Stimulated activated CD8-positive, alpha-beta memory T cell treated with anti-CD3 and anti-CD28 coated beads, Interleukin-7, amount 100 ng/mL, for 48 hours (primary cell): ENCODE data around the gene TRMT10B.

Experiments
- DNase-seq, 2 donors: peaks; one replicate each; pipeline ENCODE4 v3.0.0-alpha.2; 2020; ENCODE audit warnings: low read depth in 1 of 2; ENCODE audit errors: extremely low read depth in 1 of 2

Gene TRMT10B, protein sequence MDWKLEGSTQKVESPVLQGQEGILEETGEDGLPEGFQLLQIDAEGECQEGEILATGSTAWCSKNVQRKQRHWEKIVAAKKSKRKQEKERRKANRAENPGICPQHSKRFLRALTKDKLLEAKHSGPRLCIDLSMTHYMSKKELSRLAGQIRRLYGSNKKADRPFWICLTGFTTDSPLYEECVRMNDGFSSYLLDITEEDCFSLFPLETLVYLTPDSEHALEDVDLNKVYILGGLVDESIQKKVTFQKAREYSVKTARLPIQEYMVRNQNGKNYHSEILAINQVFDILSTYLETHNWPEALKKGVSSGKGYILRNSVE

DNA sequence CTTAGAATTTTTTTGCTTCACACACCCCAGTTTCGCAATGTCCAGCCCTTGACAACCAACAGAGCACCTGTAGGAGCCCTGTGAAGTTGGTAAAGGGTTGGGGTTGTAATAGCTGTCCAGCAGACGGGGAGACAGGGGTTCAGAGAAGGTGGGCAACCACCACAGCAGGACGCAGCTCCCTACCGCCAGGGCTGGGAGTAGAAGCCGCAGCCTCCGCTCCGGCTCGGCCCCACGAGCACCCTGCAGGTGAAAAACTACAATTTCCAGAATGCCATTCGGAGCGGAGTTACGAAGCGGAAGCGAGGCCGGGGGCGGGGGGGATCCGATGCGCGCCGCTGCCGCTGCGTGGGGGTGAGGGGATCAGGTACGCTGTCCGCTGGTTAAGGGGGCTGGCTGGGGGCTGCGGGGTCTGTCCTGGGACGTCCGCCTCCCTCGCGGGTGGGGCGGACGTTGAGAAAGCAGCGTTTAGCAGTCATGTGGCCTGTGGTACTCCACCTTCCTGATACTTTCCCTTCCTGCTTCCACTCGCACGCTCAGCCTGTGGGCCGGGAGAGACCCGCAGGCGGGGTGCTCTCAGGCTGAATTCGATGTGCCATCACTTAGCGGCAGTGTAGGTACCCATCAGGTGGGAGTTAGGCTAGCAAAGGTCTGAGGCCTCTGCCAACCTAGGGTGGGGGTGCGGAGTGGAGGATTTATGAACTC, at the start of gene TRMT10B:
TRMT10B (plus strand) TSS at position 317 of the 702 bp plus-strand sequence. CDS start 8,127 bp downstream, outside the sequence.
- peak; percentile 39 to 62 for DNase-seq

DNA sequence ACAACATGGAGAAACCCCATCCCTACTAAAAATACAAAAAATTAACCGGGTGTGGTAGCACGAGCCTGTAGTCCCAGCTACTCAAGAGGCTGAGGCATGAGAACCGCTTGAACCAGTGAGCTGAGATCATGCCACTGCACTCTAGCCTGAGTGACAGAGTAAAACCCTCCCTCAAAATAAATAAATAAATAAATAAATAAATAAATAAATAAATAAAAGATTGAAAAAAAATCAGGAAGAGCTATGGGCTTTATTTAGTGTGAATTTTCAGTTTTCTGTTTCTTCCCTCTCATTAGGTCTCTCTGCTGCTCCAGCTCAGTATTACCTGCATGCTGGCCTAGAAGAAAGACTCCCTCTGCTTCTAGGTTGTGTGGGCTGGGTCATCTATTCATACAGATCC, 47.8 kb upstream of the TRMT10B start:
- no peak for DNase-seq

DNA sequence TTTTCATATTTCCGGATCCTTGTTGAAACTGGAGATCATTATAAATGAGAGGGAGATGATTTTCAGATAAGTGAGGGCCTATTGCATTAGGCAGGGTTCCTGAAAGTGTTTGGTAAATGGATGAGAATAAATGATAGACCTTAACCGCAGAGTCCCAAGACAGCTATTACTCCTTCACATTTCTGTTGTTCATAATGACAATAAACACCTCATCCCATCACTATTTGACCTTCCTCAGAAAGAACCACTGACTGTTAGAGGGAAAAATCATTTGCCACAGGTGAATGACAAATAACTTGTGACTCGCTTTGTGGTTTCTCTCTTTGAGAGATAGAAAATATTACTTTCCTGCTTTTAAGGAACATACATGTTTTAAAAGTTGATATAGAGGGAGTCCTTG, 47.3 kb upstream of the TRMT10B start:
- DNase-seq: no peak

DNA sequence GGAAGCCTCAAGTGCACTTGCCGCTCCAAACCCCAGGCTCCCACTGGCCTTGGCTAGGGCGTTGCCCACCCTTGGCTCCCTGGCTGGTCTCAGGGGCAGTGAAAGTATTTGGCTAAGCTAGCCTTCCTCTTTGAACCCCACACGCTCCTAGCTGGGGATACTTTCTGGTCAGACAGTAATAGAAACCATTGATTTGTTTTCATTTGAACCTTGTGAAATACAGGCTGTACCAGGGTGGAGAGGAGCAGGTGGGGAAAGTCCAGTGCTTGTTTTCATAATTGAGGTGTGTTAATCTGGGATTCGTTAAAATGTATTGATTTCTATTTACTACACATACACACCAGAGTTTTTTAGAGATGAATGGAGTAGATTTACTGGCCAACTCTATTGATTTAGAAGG, 45.9 kb upstream of the TRMT10B start:
- no peak for DNase-seq

DNA sequence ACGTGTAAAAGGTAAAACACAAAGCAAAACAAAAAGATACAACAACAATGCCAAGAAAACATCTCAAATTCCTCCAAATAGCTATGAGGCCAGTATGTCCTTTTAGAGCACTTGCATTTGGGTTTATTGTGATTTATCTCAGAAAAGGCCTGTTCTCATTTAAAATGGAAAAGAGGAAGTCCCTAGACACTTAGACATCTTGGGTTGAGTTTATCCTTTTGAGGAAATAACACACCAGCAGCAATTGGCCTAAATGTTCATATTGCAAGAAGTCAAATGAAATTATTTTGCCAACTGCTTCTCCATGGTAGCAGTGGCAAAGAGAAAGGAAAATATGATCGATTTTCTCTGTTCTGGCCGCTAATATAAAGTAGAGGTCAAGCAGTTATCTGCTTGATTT, 43.6 kb upstream of the TRMT10B start:
- no peak for DNase-seq

DNA sequence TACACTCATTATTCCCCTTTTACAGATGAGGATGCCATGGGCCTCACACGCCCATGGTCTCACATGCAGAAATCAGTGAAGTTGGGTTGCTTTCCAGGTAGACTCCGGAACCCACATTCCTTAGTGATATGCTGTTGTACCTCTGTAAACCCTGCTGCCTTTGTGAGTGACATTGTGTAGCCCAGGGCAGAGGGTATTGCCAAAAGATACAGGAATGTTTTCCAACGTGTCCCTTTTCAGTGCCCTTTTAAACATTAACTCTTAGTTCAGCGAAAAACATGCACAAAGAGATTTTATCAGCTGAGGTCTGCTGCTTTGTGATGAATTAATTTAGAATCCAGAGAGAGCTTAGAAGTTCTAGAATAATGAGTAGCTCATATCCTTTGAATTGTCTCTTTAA, 38.3 kb upstream of the TRMT10B start:
- no peak for DNase-seq

DNA sequence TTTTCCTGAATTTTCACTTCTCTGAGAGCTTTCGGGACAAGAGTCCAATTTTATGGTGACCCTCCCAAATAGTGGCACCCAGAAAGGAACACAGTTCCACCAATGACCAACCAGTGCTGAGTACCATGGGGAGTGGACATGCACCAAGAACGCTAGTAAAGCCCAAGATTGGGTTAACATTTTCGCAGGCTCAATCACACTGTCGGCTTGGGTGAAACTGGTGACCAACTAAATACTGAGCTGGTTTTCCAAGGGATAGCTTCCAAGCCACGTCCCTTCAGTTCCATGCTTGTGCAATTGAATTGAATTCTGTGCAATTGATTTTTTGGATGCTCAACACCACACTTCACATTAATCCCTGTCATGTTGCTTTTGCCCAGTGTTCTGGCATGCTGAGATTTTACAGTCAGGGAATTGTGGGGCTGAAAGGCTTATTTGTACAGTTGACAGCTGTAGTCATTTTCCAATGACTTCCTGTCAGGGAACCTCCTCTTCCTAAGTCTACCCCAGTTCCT, 37.6 kb upstream of the TRMT10B start:
- no peak for DNase-seq

DNA sequence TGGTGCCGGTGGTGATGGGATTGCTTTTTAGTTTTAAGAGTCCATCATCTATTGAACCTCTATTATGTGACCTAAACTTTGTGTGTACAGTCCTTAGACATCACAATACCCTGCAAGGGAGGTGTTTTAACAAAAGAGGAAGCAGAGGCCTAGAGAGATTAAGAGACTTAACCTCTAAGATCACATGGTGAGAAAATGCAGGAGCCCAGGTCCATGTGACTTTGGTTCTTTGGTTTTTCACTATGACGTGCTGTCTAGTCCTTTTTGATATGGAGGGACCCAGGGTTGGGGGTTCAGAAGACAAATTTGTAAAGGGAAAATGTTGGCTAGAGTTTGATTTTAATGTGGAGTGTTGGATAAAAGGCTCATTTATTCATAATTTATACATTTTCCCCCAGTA, 34.1 kb upstream of the TRMT10B start:
- no peak for DNase-seq

DNA sequence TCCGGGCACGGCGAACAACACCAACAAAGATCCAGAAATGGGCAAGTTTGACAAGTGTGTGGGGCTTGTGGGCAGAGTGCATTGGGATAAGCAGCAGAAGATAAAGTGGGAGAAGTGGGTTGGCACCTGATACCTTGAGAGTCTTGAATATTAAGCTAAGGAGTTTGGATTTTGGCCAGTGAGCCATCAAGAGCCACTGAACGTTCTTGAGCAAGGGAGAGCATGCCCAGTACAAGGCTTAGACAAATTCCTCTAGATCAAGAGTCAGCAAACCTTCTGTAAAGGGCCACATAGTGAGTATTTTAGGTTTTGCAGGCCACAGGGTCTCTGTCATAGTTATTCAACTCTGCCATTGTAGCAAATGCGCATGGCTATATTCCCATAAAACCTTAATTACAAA, 26.6 kb upstream of the TRMT10B start:
- no peak for DNase-seq

DNA sequence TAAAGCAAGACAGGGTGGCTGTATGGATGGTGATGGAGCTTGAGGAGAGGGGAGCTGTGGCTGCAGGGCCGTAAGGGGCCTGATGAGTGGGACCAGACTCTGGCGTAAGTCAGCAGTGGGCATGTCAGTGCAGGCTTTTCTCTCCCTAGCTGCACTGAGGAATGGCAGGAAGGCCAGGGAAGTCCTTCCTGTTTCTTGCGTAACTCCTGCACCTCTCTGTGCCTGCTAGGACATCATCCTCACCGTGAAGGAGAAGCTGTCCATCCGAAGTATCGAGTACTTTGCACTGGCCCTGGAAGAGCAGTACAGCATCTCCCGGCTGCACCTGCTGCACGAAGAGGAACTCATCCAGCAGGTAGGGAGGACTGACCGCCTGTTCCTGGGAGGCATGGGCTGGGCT, 24.1 kb upstream of the TRMT10B start:
- DNase-seq: no peak

DNA sequence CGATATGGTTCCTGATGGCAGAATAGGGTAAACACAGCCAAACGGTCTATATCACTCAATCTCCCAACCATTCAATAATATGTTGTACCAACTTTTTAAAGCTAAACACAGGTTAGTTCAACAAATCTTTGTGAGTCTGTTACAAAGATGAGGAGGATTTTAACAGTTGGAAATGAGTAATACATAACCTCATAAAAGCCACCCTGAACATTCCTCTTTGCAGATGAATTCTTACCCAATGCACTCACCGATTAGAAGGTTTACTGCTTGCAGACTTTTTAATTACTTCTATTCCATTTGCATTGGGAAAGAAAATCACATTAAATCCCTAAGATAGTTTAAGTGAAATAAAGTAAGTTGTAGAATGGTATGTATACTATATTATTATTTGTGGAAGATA, 23.3 kb upstream of the TRMT10B start:
- no peak for DNase-seq

DNA sequence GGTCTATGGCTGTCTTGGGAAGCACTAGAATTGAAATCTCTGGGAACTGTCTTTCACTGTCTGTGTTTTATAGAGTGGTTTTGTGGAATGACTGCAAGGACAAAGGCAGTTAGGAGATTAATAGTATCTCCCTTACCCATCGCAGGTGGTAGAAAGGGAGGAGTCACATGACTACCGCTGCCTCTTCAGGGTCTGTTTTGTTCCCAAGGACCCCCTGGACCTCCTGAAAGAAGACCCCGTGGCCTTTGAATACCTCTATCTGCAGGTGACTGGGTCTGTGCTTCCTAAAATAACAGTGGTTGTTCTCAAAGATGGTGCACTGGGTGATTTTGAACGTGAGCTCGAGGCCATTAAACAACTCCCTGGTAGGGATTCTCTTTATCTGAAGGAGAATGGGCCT, 22.8 kb upstream of the TRMT10B start:
- DNase-seq: no peak

DNA sequence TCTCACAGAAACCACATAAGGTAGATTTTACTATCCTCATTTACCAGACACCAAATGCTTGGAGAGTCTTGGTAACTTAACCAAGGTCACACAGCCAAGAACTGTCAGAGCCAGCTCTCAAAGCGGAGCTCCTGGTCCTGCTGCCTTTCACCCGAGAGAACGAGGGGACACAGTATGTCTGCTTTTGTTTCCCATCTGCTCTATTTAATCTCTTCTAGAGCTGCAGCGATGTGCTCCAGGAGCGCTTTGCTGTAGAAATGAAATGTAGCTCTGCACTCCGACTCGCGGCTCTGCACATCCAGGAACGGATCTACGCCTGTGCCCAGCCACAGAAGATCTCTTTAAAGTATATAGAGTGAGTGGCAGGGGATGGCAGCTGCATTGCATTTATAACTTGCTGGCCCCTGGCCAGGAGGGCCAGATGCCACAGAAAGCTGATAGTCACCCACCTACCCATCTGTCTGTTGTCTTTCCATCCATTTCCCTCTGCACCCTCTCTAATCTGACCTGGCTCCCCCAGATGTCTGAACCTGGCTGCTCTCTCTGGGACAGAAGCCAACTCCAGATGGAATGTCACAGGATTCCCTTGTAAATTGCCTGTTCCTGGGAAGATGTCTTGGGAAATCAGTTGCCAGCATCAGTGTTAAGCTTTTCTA, 21.4 kb upstream of the TRMT10B start:
- DNase-seq: no peak

DNA sequence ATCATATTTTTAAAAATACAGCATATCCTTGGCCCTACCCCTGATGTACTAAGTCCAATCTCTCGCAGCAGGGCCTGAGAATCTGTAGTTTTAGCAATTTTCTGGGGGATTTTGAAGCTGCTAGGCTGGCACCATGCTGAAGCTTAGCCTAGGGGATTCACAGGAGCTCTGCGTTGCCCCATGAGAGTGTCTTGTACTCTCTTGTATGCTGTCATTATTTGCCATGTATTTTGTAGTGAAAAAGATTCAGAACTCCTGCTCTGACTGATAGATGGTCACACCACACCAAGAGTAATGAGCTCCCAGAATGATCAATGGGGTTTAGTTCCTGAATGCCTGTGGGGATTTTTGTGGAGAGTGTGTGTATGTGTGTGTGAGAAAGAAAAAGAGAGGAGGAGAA, 20.7 kb upstream of the TRMT10B start:
- no peak for DNase-seq

DNA sequence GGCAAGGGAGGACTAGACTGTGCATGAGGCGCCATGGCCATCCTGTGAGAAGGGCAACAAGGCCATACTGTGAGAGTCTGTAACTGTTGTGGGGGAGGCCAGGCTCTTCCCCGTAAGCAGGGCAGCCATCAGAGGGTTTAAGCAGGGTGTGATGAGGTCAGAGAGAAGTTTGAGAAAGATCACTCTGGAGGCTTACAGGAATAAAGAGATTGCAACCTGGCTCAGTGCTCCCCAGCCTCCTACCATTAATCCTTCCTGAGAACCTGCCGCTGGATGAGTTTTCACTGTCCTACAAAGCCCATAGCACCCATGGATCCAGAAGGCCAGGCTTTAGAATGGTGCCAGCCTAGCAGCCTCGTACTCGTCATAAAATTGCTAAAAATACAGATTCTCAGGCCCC, 14.4 kb upstream of the TRMT10B start:
- no peak for DNase-seq

DNA sequence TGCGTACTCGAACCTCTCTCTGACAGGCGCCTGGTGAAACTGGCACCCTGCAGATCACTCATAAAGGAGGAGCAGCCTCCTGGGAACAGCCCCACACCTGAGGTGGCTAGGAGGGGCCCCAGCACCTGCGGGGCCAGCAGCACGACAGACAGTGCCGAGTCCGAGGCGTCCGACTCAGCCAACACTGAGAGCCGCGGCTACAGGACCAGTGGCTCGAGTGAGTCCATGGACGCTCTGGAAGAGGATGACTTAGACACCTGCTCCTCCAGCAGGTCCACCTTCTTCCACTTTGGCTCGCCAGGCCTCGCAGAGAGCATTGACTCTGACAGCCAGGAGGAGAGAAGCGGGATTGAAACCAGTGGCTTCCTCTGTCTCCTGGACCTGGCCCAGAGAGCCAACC, 13.5 kb upstream of the TRMT10B start:
- DNase-seq: no peak

DNA sequence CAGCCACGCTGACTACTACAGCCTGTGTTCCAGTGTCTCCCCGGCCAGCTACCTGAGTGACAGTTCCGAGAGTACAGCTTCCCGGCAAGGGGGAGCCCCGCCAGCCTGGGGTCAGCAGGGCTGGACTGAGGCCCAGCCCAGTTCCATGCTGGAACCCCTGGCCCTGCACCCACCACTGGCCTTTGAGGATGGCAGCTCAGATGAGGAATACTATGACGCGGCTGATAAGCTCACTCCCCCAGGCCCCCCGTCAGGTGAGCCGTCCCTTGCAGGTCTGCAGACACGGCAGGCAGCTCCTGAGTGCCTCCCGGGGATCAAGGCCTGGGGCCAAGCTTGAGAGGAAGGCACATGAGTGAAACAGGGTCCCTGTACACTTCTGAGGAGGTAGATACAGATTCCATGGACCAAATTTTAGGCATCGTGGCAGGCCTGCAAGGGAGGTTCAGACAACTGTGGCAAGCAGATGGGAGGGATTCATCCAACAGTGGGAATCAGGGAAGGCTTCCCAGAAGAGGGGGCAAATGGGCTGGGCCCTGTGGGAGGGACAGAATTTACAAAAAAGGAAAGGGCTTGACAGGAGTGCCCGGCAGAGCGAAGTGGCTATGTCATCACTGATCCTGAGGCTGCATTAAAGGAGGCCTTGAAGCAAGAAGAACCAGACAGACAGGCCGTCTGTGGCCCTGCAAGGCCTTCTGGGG, 12.8 kb upstream of the TRMT10B start:
- no peak for DNase-seq

DNA sequence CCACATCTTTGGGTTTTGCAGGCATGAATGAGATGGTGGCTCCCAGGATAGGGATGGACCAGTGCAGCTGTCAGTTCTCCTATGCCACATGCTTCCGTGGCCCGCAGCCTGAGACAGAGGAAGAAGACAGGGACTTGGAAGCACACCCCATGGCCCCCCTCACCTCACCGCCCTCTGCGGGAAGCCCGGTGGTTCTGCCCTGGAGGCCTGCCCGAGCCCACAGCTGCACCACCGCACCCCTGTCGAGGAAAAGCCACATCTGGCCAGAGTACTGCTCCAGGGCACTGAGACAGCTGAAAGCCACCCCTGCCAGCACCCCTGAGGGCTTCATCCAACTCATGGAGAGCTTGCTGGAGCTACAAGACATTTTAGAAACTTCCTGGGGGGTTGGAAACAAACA, 7.6 kb upstream of the TRMT10B start:
- no peak for DNase-seq

DNA sequence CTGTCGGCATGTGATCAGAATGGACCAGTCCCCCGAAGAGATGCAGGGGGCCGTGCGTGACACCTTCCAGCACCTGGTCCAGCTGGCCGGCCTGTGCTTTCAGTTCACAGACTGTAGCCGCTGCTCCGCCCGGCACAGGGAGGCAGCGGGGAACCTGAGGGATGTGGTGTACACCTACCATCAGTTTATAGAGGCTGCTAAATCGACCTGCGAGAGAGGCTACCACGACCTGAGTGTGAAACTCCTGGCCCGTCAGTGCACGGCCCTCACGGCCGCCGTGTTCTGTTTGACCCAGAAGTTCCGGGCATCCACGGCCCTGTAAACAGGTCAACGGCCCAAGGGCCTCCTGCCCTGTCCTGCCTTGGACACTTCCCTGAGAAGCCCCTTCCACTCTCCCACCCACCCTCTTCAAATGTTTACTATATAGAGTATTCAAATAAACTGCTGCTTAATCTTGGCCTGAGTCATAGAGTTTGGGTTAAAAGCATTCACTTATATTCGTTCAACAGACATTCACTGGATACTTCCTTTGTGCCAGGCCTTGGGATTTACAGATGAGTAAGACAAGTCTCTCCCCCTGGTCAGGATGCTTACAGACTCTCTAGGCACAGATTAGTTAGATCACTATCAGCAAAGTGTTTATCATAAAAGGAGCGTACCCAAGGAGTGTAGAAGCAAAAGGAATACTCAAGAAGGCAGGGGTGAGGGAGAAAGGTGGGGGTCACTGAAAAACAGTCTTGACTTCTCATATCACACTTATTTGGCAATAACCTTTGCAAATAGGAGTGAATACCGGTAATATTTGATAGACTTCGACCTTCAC, 6.9 kb upstream of the TRMT10B start:
- no peak for DNase-seq

DNA sequence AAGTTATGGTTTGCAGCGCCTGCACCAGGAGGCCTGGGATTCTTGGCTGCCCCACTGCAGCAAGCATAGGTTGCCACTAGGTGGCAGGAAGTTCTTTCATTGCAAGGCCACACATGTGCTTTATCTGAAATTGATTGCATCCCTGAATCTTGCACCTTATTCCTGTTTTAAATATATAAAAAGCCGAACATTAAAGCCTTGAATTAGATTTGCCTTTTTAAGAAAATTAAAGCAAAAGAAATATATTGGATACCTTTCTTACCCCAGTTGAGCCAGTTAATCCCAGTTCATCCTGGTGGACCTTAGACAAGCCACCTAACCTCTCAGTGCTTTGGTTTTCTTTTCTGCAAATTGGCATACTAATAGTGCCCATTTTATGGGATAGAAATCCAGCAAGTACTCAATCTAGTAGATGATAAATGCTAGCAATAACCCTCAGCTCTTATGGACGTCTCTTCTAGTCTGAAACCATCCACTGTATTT, 6.3 kb upstream of the TRMT10B start:
- peak; percentile 20 to 27 for DNase-seq
